Amniotic stem cell (primary cell): ENCODE data around the gene HMCN2.
"Not testable (repeated sequence)": the region's sequence is repeated elsewhere in the genome, so short reads cannot be mapped to it uniquely, and the experiment has no call there.

Experiments
- DNase-seq: peaks from one replicate; lab custom pipeline; 2025; lab: John Stamatoyannopoulos, UW

HMCN2 gene

GRCh38 chr9:130264414-130265350 is 878 bp upstream of the HMCN2 start:
- DNase-seq = no peak

- DNase-seq = no peak
These were observed 907 bp downstream of the HMCN2 start for GRCh38 chr9:130266236-130267098.

- no peak for DNase-seq
These were observed 2.4 kb downstream of the HMCN2 start for GRCh38 chr9:130267930-130268329.

GRCh38 chr9:130268521-130269211 is 3.1 kb downstream of the HMCN2 start:
- DNase-seq = no peak

- no peak for DNase-seq
These were observed 5.9 kb downstream of the HMCN2 start for GRCh38 chr9:130271473-130271872.

GRCh38 chr9:130275156-130275555 is 9.6 kb downstream of the HMCN2 start:
- DNase-seq = no peak

- no peak for DNase-seq
These were observed 10.6 kb downstream of the HMCN2 start for GRCh38 chr9:130276121-130276520.

- no peak for DNase-seq
These were observed 11.4 kb downstream of the HMCN2 start for GRCh38 chr9:130276955-130277354.

- DNase-seq = not testable (repeated sequence)
These were observed 12.0 kb downstream of the HMCN2 start for GRCh38 chr9:130277525-130277924.

GRCh38 chr9:130283539-130284248 is 18.1 kb downstream of the HMCN2 start:
- DNase-seq = no peak

GRCh38 chr9:130284249-130284625 is 18.7 kb downstream of the HMCN2 start:
- no peak for DNase-seq

GRCh38 chr9:130284690-130285089 is 19.1 kb downstream of the HMCN2 start:
- no peak for DNase-seq

GRCh38 chr9:130285271-130285670 is 19.7 kb downstream of the HMCN2 start:
- DNase-seq = no peak

- DNase-seq = no peak
These were observed 20.7 kb downstream of the HMCN2 start for GRCh38 chr9:130286072-130286770.

- DNase-seq = no peak
These were observed 21.3 kb downstream of the HMCN2 start for GRCh38 chr9:130286781-130287428.

GRCh38 chr9:130287736-130288135 is 22.2 kb downstream of the HMCN2 start:
- DNase-seq = no peak

- DNase-seq = no peak
These were observed 22.8 kb downstream of the HMCN2 start for GRCh38 chr9:130288393-130288792.

GRCh38 chr9:130288926-130289690 is 23.5 kb downstream of the HMCN2 start:
- DNase-seq = no peak

- no peak for DNase-seq
These were observed 24.2 kb downstream of the HMCN2 start for GRCh38 chr9:130289711-130290241.
